Immature natural killer cell (primary cell): Measurements from ENCODE around the gene RNPEPL1. TPM values are rescaled to one million over a fixed set of nuclear protein-coding genes. Genes with fewer than 3 reads are reported as not detected.
A peak's percentile ranks its signal among the peaks of the same experiment; 100 is the strongest.

Experiments
- DNase-seq, 3 donors: peaks; one replicate each; pipeline ENCODE4 v3.0.0; 2022; ENCODE audit warnings: mixed read lengths in 1 of 3
- H3K27ac Mint-ChIP-seq, 6 donors: one replicate each; pipeline ENCODE4 v1.8.0; 2020; ENCODE audit warnings: mixed read lengths in 6 of 6, mild to moderate bottlenecking in 5 of 6, inconsistent platforms in 4 of 6, moderate library complexity in 3 of 6
- H3K27me3 Mint-ChIP-seq, 3 donors: one replicate each; pipeline ENCODE4 v1.8.0; 2020 to 2021; ENCODE audit warnings: low read depth in 3 of 3, mild to moderate bottlenecking in 3 of 3, mixed read lengths in 3 of 3, moderate library complexity in 3 of 3, inconsistent platforms in 1 of 3
- H3K36me3 Mint-ChIP-seq, 3 donors: one replicate each; pipeline ENCODE4 v1.8.0; 2020; ENCODE audit warnings: mixed read lengths in 3 of 3, inconsistent platforms in 2 of 3, mild to moderate bottlenecking in 2 of 3
- H3K4me1 Mint-ChIP-seq, 2 donors: one replicate each; pipeline ENCODE4 v1.8.0; 2020; ENCODE audit warnings: inconsistent platforms in 2 of 2, mild to moderate bottlenecking in 2 of 2, mixed read lengths in 2 of 2, moderate library complexity in 1 of 2
- H3K4me3 Mint-ChIP-seq, 5 donors: one replicate each; pipeline ENCODE4 v1.8.0; 2020; ENCODE audit warnings: mild to moderate bottlenecking in 5 of 5, mixed read lengths in 5 of 5, inconsistent platforms in 3 of 5, moderate library complexity in 3 of 5
- H3K9me3 Mint-ChIP-seq, 6 donors: one replicate each; pipeline ENCODE4 v1.8.0; 2020; ENCODE audit warnings: mild to moderate bottlenecking in 6 of 6, mixed read lengths in 6 of 6, inconsistent platforms in 4 of 6, moderate library complexity in 3 of 6
- polyA plus RNA-seq, 3 donors: library from polyadenylated mRNA; unstranded; fragments of 300-500 nt; fragmentation: Illumina TruSeq; gene quantifications; one replicate each; pipeline ENCODE4 v1.2.3, GENCODE V29; 2021

RNPEPL1 gene
- polyA plus RNA-seq, 3 donors from 2014 or later: 46.5 to 51.4 (median 49.9) TPM

- peaks cover 0 to 13% (median 8%) of the 10 kb centered on the region in 3 donors for H3K36me3 Mint-ChIP-seq
- H3K4me1 Mint-ChIP-seq: peaks cover 76% of the 10 kb centered on the region in 2 donors
- peaks cover 22 to 37% (median 29%) of the 10 kb centered on the region in 3 donors for H3K27me3 Mint-ChIP-seq
- peak overlapping the region; percentile 93 to 100 (median 98) for H3K27ac Mint-ChIP-seq
- no peaks in the 10 kb centered on the region for H3K9me3 Mint-ChIP-seq
- no peak for DNase-seq
- H3K4me3 Mint-ChIP-seq: peak overlapping the region; percentile 85 to 94 (median 92)
Measured at GRCh38 chr2:240563951-240564560, 4.2 kb upstream of the RNPEPL1 start.

- Mint-ChIP-seq H3K9me3 (no peaks in the 10 kb centered on the region), H3K4me1 (peaks cover 76% of the 10 kb centered on the region in 2 donors), H3K4me3 (peak overlapping the region; percentile 85 to 94 (median 92)), H3K27me3 (peaks cover 20 to 37% (median 29%) of the 10 kb centered on the region in 3 donors), H3K27ac (peak overlapping the region; percentile 93 to 100 (median 98)), H3K36me3 (peaks cover 0 to 13% (median 8%) of the 10 kb centered on the region in 3 donors)
- peak in 1 of 3 donors; percentile 30 for DNase-seq
Measured at GRCh38 chr2:240564561-240565332, 3.5 kb upstream of the RNPEPL1 start.

- Mint-ChIP-seq H3K4me3 (peak overlapping the region; percentile 85 to 94 (median 92)), H3K9me3 (no peaks in the 10 kb centered on the region), H3K27me3 (peaks cover 20 to 33% (median 29%) of the 10 kb centered on the region in 3 donors), H3K36me3 (peaks cover 0 to 13% (median 8%) of the 10 kb centered on the region in 3 donors), H3K4me1 (peaks cover 79 to 81% of the 10 kb centered on the region in 2 donors), H3K27ac (peak overlapping the region; percentile 93 to 100 (median 98))
- DNase-seq: peak; percentile 97 to 98 (median 97)
Measured at GRCh38 chr2:240565333-240566202, 2.7 kb upstream of the RNPEPL1 start.

GRCh38 chr2:240566203-240567136, 1.8 kb upstream of the RNPEPL1 start:
- peak overlapping the region; percentile 93 to 100 (median 98) for H3K27ac Mint-ChIP-seq
- H3K9me3 Mint-ChIP-seq: no peaks in the 10 kb centered on the region
- DNase-seq: peak; percentile 92 to 94 (median 93)
- peaks cover 82 to 86% of the 10 kb centered on the region in 2 donors for H3K4me1 Mint-ChIP-seq
- peaks cover 18 to 28% (median 24%) of the 10 kb centered on the region in 3 donors for H3K27me3 Mint-ChIP-seq
- H3K4me3 Mint-ChIP-seq: peak overlapping the region; percentile 85 to 94 (median 92)
- H3K36me3 Mint-ChIP-seq: peaks cover 0 to 10% (median 8%) of the 10 kb centered on the region in 3 donors

- peaks cover 81 to 85% of the 10 kb centered on the region in 2 donors for H3K4me1 Mint-ChIP-seq
- no peaks in the 10 kb centered on the region for H3K9me3 Mint-ChIP-seq
- H3K27ac Mint-ChIP-seq: peak overlapping the region; percentile 93 to 99 (median 96)
- peak; percentile 67 to 74 (median 68) for DNase-seq
- H3K4me3 Mint-ChIP-seq: peak overlapping the region; percentile 85 to 94 (median 92)
- peaks cover 18 to 29% (median 24%) of the 10 kb centered on the region in 3 donors for H3K27me3 Mint-ChIP-seq
- H3K36me3 Mint-ChIP-seq: peaks cover 0 to 8% (median 8%) of the 10 kb centered on the region in 3 donors
Measured at GRCh38 chr2:240567137-240567871, 980 bp upstream of the RNPEPL1 start.

GRCh38 chr2:240568678-240569522, 616 bp downstream of the RNPEPL1 start:
- H3K9me3 Mint-ChIP-seq: no peaks in the 10 kb centered on the region
- peak overlapping the region; percentile 63 to 92 (median 86) for H3K27ac Mint-ChIP-seq
- peak overlapping the region; percentile 86 to 91 (median 90) for H3K4me3 Mint-ChIP-seq
- peaks cover 65 to 69% of the 10 kb centered on the region in 2 donors for H3K4me1 Mint-ChIP-seq
- peaks cover 0 to 4% (median 4%) of the 10 kb centered on the region in 3 donors for H3K36me3 Mint-ChIP-seq
- DNase-seq: peak in 1 of 3 donors; percentile 78
- peaks cover 18 to 31% (median 24%) of the 10 kb centered on the region in 3 donors for H3K27me3 Mint-ChIP-seq

GRCh38 chr2:240569523-240569997, 1.3 kb downstream of the RNPEPL1 start:
- H3K4me1 Mint-ChIP-seq: peaks cover 58 to 62% of the 10 kb centered on the region in 2 donors
- no peaks in the 10 kb centered on the region for H3K9me3 Mint-ChIP-seq
- DNase-seq: no peak
- H3K27me3 Mint-ChIP-seq: peaks cover 18 to 31% (median 20%) of the 10 kb centered on the region in 3 donors
- peaks cover 0 to 4% (median 4%) of the 10 kb centered on the region in 3 donors for H3K36me3 Mint-ChIP-seq
- peak overlapping the region; percentile 63 to 92 (median 86) for H3K27ac Mint-ChIP-seq
- peak overlapping the region; percentile 86 to 91 (median 90) for H3K4me3 Mint-ChIP-seq

- H3K36me3 Mint-ChIP-seq: peaks cover 0 to under 1% (median 0%) of the 10 kb centered on the region in 3 donors
- H3K27ac Mint-ChIP-seq: peak overlapping the region in 5 of 6 donors; percentile 63 to 92 (median 81)
- DNase-seq: no peak
- peaks cover 53 to 57% of the 10 kb centered on the region in 2 donors for H3K4me1 Mint-ChIP-seq
- peaks cover 15 to 31% (median 18%) of the 10 kb centered on the region in 3 donors for H3K27me3 Mint-ChIP-seq
- peak overlapping the region; percentile 86 to 91 (median 90) for H3K4me3 Mint-ChIP-seq
- no peaks in the 10 kb centered on the region for H3K9me3 Mint-ChIP-seq
Measured at GRCh38 chr2:240569998-240570530, 1.8 kb downstream of the RNPEPL1 start.

- DNase-seq: no peak
Measured at GRCh38 chr2:240570531-240571313, 2.4 kb downstream of the RNPEPL1 start.

GRCh38 chr2:240571314-240571973, 3.2 kb downstream of the RNPEPL1 start:
- Mint-ChIP-seq H3K4me3 (peak overlapping the region; percentile 54 to 91 (median 86)), H3K27me3 (peaks cover 6 to 20% (median 9%) of the 10 kb centered on the region in 3 donors)

More at GRCh38 chr2:240570531-240571313, 2.4 kb downstream of the RNPEPL1 start:
- Mint-ChIP-seq H3K9me3 (no peaks in the 10 kb centered on the region), H3K27me3 (peaks cover 9 to 24% (median 11%) of the 10 kb centered on the region in 3 donors), H3K36me3 (no peaks in the 10 kb centered on the region), H3K4me1 (peaks cover 47 to 50% of the 10 kb centered on the region in 2 donors), H3K27ac (peak overlapping the region in 4 of 6 donors; percentile 28 to 86 (median 62)), H3K4me3 (peak overlapping the region; percentile 86 to 91 (median 90))

More at GRCh38 chr2:240571314-240571973, 3.2 kb downstream of the RNPEPL1 start:
- DNase-seq: no peak
- H3K36me3 Mint-ChIP-seq: no peaks in the 10 kb centered on the region
- H3K4me1 Mint-ChIP-seq: peaks cover 44 to 46% of the 10 kb centered on the region in 2 donors
- no peaks in the 10 kb centered on the region for H3K9me3 Mint-ChIP-seq
- peak overlapping the region in 4 of 6 donors; percentile 40 to 67 (median 54) for H3K27ac Mint-ChIP-seq
